ENCODE data around the gene HOXB1.
"Not testable (repeated sequence)": the region's sequence is repeated elsewhere in the genome, so short reads cannot be mapped to it uniquely, and the experiment has no call there.

HOXB1 gene

GRCh38 chr17:48537316-48537715 is 6.5 kb upstream of the HOXB1 start:
- no peak for TF ChIP-seq CTCF (IDR thresholded peaks at IDR 0.05)
- no peak overlapping the region for H3K4me3 ChIP-seq (ENCODE audit: low read depth, low read length)
- no peaks in the 10 kb centered on the region for H3K27me3 ChIP-seq (ENCODE audit: control insufficient read depth, insufficient read depth, low read length)
- no peak overlapping the region for H2AFZ ChIP-seq
- no peaks in the 10 kb centered on the region for H3K4me1 ChIP-seq
- H3K79me2 ChIP-seq, result no peaks in the 10 kb centered on the region
- H3K27ac ChIP-seq, result no peak overlapping the region
- no peak overlapping the region for H3K4me2 ChIP-seq (ENCODE audit: low read length)
- H3K9ac ChIP-seq, result no peak overlapping the region
- H3K9me3 ChIP-seq (ENCODE audit: control insufficient read depth, low read length), result no peaks in the 10 kb centered on the region
- no peaks in the 10 kb centered on the region for H3K36me3 ChIP-seq (ENCODE audit: control insufficient read depth, insufficient read depth, low read length)

GRCh38 chr17:48535793-48536559 is 5.2 kb upstream of the HOXB1 start:
- H3K4me3 ChIP-seq (ENCODE audit: low read depth, low read length); H3K36me3 ChIP-seq (ENCODE audit: control insufficient read depth, insufficient read depth, low read length); H3K4me2 ChIP-seq (ENCODE audit: low read length); H3K27me3 ChIP-seq (ENCODE audit: control insufficient read depth, insufficient read depth, low read length); H2AFZ ChIP-seq; H3K79me2 ChIP-seq; H3K27ac ChIP-seq; H3K9me3 ChIP-seq (ENCODE audit: control insufficient read depth, low read length); H3K4me1 ChIP-seq; H3K9ac ChIP-seq: not testable (repeated sequence)

GRCh38 chr17:48532261-48532660 is 1.4 kb upstream of the HOXB1 start:
- Histone ChIP-seq H3K9me3 (ENCODE audit: control insufficient read depth, low read length) (no peaks in the 10 kb centered on the region), H3K27me3 (ENCODE audit: control insufficient read depth, insufficient read depth, low read length) (no peaks in the 10 kb centered on the region), H3K9ac (no peak overlapping the region), H3K4me2 (ENCODE audit: low read length) (no peak overlapping the region), H2AFZ (no peak overlapping the region), H3K4me3 (ENCODE audit: low read depth, low read length) (no peak overlapping the region), H3K79me2 (no peaks in the 10 kb centered on the region), H3K36me3 (ENCODE audit: control insufficient read depth, insufficient read depth, low read length) (no peaks in the 10 kb centered on the region), H3K27ac (no peak overlapping the region), H3K4me1 (no peaks in the 10 kb centered on the region)
- no peak for TF ChIP-seq CTCF (IDR thresholded peaks at IDR 0.05)

DNA sequence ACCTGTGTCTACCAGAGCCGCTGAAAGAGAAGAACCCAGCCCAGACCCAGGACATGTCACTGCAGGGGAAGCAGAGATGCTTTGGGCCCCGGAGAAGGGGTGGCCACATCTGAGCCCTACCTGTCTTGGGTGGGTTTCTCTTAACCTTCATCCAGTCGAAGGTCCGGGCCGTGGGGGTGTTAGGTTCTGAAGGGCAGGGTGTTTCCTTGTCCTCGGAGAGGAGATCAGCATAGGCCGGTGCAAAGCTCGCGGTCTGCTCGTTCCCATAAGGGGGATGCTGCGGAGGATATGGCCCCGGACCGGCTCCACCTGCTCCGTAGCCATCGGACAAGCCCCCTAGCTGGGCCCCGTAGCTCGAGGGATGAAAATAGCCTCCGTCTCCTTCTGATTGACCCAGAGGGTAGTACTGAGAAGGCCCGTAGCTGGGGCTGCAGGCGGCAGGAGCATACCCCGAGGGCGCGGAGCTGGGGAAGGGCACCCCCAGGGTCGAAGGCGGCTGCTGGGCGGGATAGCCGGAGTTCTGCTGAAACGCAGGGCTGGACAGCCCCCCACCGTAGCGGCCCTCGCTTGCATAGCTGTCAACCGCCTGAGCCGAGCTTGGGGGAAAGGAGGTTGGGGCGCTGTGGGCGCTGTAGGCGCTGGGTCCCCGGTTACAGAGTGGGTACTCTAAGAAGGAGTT is 464 bp downstream of the HOXB1 start:
- H3K36me3 ChIP-seq (ENCODE audit: control insufficient read depth, insufficient read depth, low read length), result no peaks in the 10 kb centered on the region
- no peaks in the 10 kb centered on the region for H3K27me3 ChIP-seq (ENCODE audit: control insufficient read depth, insufficient read depth, low read length)
- no peak overlapping the region for H2AFZ ChIP-seq
- H3K79me2 ChIP-seq, result no peaks in the 10 kb centered on the region
- no peak overlapping the region for H3K9ac ChIP-seq
- TF ChIP-seq CTCF (IDR thresholded peaks at IDR 0.05), result no peak
- H3K4me1 ChIP-seq, result no peaks in the 10 kb centered on the region
- no peak overlapping the region for H3K4me3 ChIP-seq (ENCODE audit: low read depth, low read length)
- no peaks in the 10 kb centered on the region for H3K9me3 ChIP-seq (ENCODE audit: control insufficient read depth, low read length)
- no peak overlapping the region for H3K4me2 ChIP-seq (ENCODE audit: low read length)
- H3K27ac ChIP-seq, result no peak overlapping the region

GRCh38 chr17:48529683-48530009 is 1.2 kb downstream of the HOXB1 start:
- Histone ChIP-seq H2AFZ (no peak overlapping the region), H3K9me3 (ENCODE audit: control insufficient read depth, low read length) (no peaks in the 10 kb centered on the region), H3K36me3 (ENCODE audit: control insufficient read depth, insufficient read depth, low read length) (no peaks in the 10 kb centered on the region), H3K27ac (no peak overlapping the region), H3K27me3 (ENCODE audit: control insufficient read depth, insufficient read depth, low read length) (no peaks in the 10 kb centered on the region), H3K4me3 (ENCODE audit: low read depth, low read length) (no peak overlapping the region), H3K9ac (no peak overlapping the region), H3K79me2 (no peaks in the 10 kb centered on the region), H3K4me2 (ENCODE audit: low read length) (no peak overlapping the region), H3K4me1 (no peaks in the 10 kb centered on the region)
- no peak for TF ChIP-seq CTCF (IDR thresholded peaks at IDR 0.05)

Measured in parathyroid adenoma (tissue), 2 donors.